Parathyroid adenoma (tissue), 2 donors: ENCODE results near the gene PRKCE.

Source experiments
- H2AFZ ChIP-seq: fragments of 300-600 bp; sonication (generic); one replicate; pipeline ENCODE4 v1.7.0; 2017; ENCODE audit warnings: antibody characterized with exemption, mild to moderate bottlenecking
- H3K27ac ChIP-seq: fragments of 300-600 bp; sonication (generic); one replicate; pipeline ENCODE4 v1.7.0; 2017
- H3K27me3 ChIP-seq: fragments of 300-600 bp; sonication (generic); one replicate; pipeline ENCODE4 v1.7.0; 2017; ENCODE audit warnings: low read length; ENCODE audit not compliant: control insufficient read depth, insufficient read depth
- H3K36me3 ChIP-seq: fragments of 300-600 bp; sonication (generic); one replicate; pipeline ENCODE4 v1.7.0; 2017; ENCODE audit warnings: low read length; ENCODE audit not compliant: control insufficient read depth, insufficient read depth
- H3K4me1 ChIP-seq: fragments of 300-600 bp; sonication (generic); one replicate; pipeline ENCODE4 v1.7.0; 2017; ENCODE audit warnings: control low read depth
- H3K4me2 ChIP-seq: fragments of 300-600 bp; sonication (generic); one replicate; pipeline ENCODE4 v1.7.0; 2017; ENCODE audit warnings: low read length
- H3K4me3 ChIP-seq: fragments of 300-600 bp; sonication (generic); one replicate; pipeline ENCODE4 v1.7.0; 2017; ENCODE audit warnings: low read depth, low read length
- H3K79me2 ChIP-seq: fragments of 300-600 bp; sonication (generic); one replicate; pipeline ENCODE4 v1.7.0; 2017; ENCODE audit warnings: control low read depth
- H3K9ac ChIP-seq: fragments of 300-600 bp; sonication (generic); one replicate; pipeline ENCODE4 v1.7.0; 2017; ENCODE audit warnings: mild to moderate bottlenecking
- H3K9me3 ChIP-seq: fragments of 300-600 bp; sonication (generic); one replicate; pipeline ENCODE4 v1.7.0; 2017; ENCODE audit warnings: low read length; ENCODE audit not compliant: control insufficient read depth
- TF ChIP-seq, protein P1 (sequence below): fragments of 300-600 bp; sonication (generic); IDR thresholded peaks from one replicate; pipeline ENCODE4 v1.7.0; 2017; ENCODE audit warnings: antibody characterized with exemption, mild to moderate bottlenecking
- donor health status: primary hyperparathyroidism.

The PRKCE gene

DNA sequence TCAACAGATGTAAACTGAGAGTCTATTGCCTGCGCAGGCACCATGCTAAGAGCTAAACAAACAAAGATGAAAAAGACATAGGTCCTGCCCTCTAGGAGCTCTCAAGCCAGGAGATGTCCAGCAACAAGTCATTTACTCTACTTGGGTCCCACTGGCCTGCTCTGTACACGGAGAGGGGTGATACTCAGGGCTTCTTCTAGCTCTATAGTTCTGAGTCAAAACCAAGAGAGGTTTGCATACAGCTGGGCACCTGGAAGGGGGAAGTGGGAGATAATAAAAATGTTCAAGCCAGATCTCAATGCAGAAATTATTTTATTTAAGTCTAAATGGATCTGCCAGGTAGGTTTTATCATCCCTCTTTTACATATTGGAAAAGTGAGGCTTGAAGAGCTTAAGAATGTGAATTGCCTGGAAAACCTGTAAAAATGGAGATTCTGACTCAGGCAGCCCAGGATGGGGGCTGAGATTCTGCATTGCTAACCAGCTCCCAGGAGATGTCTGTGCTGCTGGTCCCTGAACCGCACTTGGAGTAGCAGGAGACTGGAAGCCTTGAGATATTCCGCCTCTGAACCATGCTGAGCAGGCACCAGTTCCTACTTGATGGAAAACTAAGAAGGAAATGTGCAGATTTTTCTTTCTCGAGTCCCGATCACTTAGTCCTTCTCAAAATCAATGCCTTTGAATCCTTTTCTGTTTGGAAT is 201.1 kb downstream of the PRKCE start:
- Histone ChIP-seq H3K27ac (no peak overlapping the region), H3K9ac (no peak overlapping the region)

DNA sequence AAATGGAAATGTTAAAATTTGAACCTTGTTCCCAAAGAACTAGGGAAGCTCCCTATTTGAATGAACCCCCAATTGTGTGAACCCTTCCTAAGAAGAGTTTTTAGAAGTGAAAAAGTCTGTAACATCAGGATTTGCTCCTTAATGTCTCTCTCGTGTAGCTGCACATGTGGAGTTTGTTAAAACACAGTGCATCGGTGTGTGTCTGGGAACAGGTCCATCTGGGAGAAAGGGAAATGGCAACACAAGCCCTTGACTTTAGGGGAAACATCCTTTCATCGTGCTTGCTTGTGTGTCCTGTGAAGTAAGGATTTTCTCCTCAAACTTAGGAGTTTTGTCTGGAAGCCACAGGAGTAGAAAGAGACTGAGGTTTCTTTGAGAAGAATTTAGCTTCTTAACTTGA is 203.9 kb downstream of the PRKCE start:
- no peak overlapping the region for H3K4me2 ChIP-seq
- H2AFZ ChIP-seq: no peak overlapping the region
- TF ChIP-seq, protein P1, sequence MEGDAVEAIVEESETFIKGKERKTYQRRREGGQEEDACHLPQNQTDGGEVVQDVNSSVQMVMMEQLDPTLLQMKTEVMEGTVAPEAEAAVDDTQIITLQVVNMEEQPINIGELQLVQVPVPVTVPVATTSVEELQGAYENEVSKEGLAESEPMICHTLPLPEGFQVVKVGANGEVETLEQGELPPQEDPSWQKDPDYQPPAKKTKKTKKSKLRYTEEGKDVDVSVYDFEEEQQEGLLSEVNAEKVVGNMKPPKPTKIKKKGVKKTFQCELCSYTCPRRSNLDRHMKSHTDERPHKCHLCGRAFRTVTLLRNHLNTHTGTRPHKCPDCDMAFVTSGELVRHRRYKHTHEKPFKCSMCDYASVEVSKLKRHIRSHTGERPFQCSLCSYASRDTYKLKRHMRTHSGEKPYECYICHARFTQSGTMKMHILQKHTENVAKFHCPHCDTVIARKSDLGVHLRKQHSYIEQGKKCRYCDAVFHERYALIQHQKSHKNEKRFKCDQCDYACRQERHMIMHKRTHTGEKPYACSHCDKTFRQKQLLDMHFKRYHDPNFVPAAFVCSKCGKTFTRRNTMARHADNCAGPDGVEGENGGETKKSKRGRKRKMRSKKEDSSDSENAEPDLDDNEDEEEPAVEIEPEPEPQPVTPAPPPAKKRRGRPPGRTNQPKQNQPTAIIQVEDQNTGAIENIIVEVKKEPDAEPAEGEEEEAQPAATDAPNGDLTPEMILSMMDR: no peak
- peaks cover 32% of the 10 kb centered on the region for H3K79me2 ChIP-seq
- no peaks in the 10 kb centered on the region for H3K27me3 ChIP-seq
- H3K4me1 ChIP-seq: peaks cover 10% of the 10 kb centered on the region
- no peak overlapping the region for H3K27ac ChIP-seq
- H3K4me3 ChIP-seq: no peak overlapping the region
- no peak overlapping the region for H3K9ac ChIP-seq
- no peaks in the 10 kb centered on the region for H3K9me3 ChIP-seq
- no peaks in the 10 kb centered on the region for H3K36me3 ChIP-seq

More for the DNA sequence above, 201.1 kb downstream of the PRKCE start:
- H3K79me2 ChIP-seq: peaks cover 36% of the 10 kb centered on the region
- no peaks in the 10 kb centered on the region for H3K36me3 ChIP-seq
- no peaks in the 10 kb centered on the region for H3K9me3 ChIP-seq
- no peak overlapping the region for H2AFZ ChIP-seq
- H3K4me1 ChIP-seq: peaks cover 5% of the 10 kb centered on the region
- TF ChIP-seq, protein P1: no peak
- H3K4me3 ChIP-seq: no peak overlapping the region
- no peaks in the 10 kb centered on the region for H3K27me3 ChIP-seq
- H3K4me2 ChIP-seq: no peak overlapping the region

GRCh38 chr2:45856391-45857274 is 205.2 kb downstream of the PRKCE start:
- no peak overlapping the region for H3K27ac ChIP-seq
- H3K4me3 ChIP-seq: no peak overlapping the region

DNA sequence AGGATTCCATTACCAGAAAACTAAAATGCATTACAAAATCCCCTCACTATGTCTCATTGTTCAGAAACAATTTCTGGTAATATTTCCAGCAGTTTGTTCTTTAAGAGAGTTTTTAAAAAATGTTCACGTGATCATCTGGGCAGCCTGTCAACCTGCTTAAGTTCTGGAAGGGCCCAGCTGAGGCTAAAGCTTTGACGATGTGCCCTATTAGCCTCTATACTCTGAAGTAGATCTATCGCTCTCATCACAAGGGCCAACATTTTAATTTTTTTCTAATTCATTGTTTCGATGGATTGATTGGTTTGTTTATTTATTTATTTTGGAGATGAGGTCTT is 205.8 kb downstream of the PRKCE start:
- Histone ChIP-seq H3K4me1 (peaks cover 10% of the 10 kb centered on the region), H3K9me3 (no peaks in the 10 kb centered on the region), H3K36me3 (no peaks in the 10 kb centered on the region), H3K4me3 (no peak overlapping the region), H3K27ac (no peak overlapping the region), H2AFZ (no peak overlapping the region), H3K27me3 (no peaks in the 10 kb centered on the region), H3K79me2 (peaks cover 35% of the 10 kb centered on the region), H3K4me2 (no peak overlapping the region), H3K9ac (no peak overlapping the region)
- TF ChIP-seq, protein P1: no peak

More at GRCh38 chr2:45856391-45857274, 205.2 kb downstream of the PRKCE start:
- Histone ChIP-seq H2AFZ (no peak overlapping the region), H3K9me3 (no peaks in the 10 kb centered on the region), H3K4me2 (no peak overlapping the region), H3K27me3 (no peaks in the 10 kb centered on the region), H3K9ac (no peak overlapping the region), H3K4me1 (peaks cover 10% of the 10 kb centered on the region), H3K79me2 (peaks cover 33% of the 10 kb centered on the region), H3K36me3 (no peaks in the 10 kb centered on the region)
- TF ChIP-seq, protein P1: no peak
